T47D (cell line): ENCODE measurements around the gene BRD1.

Source experiments
- DNase-seq, 2 experiments: peaks; one replicate each; pipeline versions ENCODE4 v3.0.0 to v3.0.0-alpha.2; 2011 to 2012; ENCODE audit warnings: low read depth in 1 of 2, low spot score in 1 of 2
- JUND ChIP-seq: IDR thresholded peaks from 2 replicates; pipeline ENCODE4 v1.6.1; 2012; ENCODE audit warnings: low read depth
- in situ Hi-C: cut with HindIII; loops from 2 replicates; pipeline ENCODE4 v1.10.0; 2016; ENCODE audit warnings: low sequenced_read_pairs, low pct_unique_long_range_greater_than_20kb

BRD1 gene

DNA sequence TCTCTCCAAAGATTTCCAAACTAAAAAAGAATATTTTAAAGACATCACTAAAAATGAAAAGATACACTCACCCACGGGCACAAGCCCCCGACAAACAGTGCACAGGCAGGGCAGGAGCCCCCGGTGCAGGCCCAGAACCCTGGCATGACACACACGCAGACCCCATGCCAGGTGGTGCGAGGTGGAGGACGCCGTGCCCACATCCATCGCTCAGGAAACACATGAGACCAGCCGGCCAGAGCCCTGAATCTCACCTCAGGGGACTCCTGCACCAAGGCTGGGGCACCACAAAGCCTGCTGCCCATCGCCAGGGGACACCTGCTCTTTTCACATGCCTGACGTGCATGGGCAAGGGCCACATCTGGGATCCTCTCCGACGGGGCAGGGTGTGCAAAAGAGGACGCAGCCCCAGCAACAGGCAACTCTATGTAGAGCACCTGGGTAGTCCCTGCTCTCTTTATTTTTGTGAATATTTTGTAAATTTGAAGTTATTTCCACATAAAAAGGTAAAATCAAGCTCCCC lies 13.4 kb downstream of the BRD1 start:
- no peak for TF ChIP-seq JUND
- in situ Hi-C loops = no loop called here
- no peak for DNase-seq

DNA sequence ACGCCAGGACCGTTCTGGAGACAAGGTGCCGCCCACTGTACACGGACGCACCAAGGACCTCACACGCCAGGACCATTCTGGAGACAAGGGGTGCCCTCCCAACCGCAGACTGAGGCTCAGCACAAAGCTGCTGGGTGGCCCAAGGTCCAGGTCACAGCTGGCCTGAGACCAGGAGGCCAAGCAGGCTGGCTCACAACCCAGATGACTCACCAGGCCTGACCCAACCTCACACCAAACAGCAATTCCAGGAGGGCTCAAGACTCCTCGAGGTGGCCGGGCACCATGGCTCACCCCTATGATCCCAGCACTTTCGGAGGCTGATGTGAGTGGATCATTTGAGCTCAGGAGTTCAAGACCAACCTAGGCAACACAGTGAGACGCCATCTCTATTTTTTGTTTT lies 14.8 kb downstream of the BRD1 start:
- no peak for TF ChIP-seq JUND
- DNase-seq = no peak
- in situ Hi-C loops = no loop called here

GRCh38 chr22:49811020-49811791 lies 16.5 kb downstream of the BRD1 start:
- in situ Hi-C loops = no loop called here
- TF ChIP-seq JUND = no peak

GRCh38 chr22:49810363-49811019 lies 17.2 kb downstream of the BRD1 start:
- in situ Hi-C loops = no loop called here
- no peak for DNase-seq
- no peak for TF ChIP-seq JUND

More at GRCh38 chr22:49811020-49811791, 16.5 kb downstream of the BRD1 start:
- DNase-seq = no peak

DNA sequence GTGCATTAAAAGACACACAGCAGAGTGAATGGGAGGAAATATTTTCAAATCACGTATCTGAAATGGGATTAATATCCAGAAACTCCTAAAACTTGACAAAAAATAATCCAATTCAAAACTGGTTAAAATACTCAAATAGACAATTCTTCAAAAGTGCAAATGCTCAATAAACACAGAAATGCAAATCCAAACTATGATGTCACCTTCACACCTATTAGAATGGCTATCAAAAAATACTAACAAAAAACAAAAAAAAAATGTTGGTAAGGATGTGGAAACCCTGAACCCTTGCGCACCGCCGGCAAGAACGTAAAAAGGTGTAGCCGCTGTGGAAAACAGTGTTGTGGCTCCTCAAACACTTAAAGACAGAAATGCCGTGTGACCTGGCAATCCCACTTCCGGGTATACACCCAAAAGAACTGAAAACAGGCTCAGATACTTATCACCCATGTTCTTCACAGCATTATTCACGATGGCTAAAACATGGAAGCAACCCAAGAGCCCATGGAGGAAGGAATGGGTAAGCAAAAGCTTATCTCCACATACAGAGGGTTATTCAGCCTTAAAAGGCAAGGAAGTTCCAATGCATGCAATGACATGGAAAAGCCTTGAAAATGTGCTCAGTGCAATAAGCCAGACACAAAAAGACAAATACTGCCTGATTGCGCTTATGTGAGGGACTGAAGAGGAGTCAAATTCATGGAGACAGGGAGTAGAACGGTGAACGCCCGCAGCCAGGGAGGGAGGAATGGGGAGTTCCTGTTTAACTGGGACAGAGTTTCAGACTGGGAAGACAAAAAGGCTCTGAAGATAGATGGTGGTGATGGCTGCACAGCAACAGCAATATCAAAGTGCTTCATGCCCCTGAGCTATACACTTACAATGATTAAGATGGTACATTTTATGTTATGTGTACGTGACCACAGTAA lies 19.6 kb downstream of the BRD1 start:
- in situ Hi-C loops = no loop called here
- no peak for DNase-seq
- TF ChIP-seq JUND = no peak

DNA sequence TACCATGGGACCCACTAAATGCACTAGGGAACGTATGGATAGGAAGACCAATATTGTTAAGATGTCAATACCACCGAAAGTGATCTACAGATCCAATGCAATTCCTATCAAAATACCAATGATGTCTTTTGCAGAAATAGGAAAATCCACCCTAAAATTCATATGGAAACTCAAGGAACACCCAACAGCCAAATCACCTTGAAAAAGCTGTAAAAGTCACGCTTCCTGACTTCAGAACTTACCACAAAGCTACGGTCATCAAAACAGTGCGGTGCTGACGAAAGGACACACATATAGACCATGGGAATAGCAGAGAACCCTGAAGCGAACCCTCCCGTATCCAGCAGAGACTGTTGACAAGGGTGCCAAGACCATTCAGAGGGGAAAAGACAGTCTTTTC lies 20.5 kb downstream of the BRD1 start:
- in situ Hi-C loops = no loop called here
- no peak for TF ChIP-seq JUND
- DNase-seq = no peak

DNA sequence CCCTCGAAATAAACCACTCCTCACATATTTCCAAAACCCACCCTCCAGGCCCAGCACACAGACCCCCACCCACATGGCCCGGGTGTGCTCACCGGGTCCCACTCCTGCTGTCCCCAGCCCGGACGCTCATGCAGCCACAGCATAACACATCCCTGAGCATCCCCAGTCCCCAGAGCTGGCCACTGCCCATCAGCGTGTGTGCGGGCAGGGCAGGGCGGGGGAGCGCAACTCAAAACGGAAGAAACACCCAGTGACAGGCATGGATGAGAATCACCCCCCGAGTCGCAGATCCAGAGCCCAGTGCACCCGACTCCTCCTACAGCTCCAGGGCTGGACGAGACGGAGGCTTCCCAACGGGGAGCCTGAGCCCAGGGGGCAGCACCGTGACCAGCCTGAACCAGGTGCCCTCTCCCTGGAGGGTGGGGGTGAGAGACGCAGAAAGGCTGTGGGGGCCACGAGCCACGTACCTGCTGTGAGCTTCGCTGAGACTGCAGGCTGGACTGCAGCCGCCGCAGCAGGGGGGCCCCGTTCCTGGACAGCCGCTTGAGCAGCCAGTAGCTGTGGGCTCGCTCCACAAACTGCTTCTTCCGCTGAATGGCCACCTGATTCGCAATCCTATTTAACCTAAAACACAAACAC lies 23.8 kb downstream of the BRD1 start:
- TF ChIP-seq JUND = no peak
- DNase-seq = no peak
- in situ Hi-C loops = no loop called here

DNA sequence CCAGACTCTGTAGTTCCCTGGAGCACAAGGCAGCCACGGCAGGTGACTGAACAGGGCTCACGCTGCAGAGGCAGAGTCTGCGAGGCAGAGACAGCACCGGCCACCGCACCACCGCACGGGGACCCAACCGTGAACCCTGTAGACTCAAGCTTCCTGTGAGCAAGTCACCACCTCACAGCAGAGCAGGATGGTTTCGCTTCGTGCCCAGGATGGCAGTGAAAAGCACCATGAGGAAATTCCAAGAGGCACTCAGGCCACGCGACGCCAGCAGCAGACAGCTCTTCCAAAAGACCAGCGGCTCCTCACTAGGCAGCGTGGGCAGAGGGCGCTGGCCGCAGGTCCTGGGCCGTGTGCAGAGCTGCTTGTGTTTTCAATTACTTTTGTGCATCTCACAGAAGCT lies 24.5 kb downstream of the BRD1 start:
- in situ Hi-C loops = no loop called here
- no peak for DNase-seq
- TF ChIP-seq JUND = no peak

DNA sequence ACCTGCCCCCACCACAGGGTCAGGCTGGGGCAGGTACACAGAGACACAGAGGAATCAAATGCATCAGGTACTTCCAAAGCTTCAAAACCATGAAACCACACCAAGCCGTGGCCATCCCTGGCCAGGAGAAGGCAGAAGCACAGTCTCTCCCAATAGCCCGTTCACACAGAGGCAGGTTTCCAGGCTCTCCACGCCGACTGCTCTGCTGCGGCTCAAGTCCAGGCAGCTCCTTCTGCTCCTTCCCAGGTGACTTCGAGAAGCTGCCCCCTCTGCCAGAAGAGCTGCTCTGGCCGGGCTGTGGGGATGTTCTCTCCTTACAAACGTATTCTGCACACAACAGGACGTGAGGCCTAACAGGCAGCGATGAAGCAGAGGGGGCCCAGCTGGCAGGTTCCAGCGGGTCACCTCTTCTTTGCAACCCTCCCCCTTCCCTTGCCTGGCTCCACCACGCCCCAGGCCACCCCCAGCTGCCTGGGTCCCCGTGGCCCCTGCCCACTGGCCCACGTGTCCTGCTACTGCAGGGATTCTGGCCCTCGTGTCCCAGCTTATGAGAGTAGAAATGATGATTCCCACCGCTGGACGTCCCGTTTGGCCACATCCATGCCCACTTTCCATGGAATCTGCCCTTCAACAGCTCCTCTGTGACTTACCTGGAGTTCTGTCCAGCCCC lies 26.1 kb downstream of the BRD1 start:
- in situ Hi-C loops = no loop called here
- TF ChIP-seq JUND = no peak
- no peak for DNase-seq

DNA sequence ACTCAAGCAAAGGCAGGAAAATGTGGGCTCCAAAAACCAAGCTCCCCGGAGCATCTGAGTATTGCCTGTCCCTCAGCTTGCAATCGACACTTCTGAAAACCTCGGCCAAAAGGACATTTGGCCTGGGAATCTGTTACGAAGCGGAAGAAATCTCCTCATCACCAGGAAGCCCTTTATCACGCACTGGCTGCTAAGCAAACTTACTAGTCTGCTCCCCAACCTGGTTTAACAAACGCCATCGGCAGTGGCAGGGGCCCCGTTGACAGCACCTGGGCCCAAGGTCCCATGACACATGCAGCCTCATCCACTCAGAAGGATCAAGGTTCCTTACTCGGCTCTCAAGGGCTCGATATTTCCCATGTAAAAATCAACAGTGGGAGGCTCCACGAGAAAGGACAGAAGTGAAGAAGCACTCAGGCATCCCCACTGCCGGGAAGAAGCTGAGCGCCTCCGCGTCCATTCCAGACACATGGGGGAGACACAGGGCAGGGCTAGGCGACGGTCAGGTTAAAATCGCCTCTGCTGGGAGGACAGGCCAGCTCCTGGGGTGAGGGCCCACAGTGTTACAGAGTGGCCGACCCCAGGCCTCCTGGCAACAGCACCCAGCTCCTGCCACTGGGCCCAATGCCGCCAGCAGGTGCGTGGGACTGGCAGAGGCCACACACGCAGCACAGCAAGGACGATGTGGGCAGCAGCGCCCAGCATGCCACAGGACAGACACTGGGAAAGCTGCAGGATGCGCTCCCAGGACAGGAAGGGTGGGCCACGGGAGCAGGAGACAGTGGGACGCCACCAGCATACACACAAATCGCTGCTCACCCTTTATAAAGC lies 27.1 kb downstream of the BRD1 start:
- in situ Hi-C loops = no loop called here
- no peak for TF ChIP-seq JUND
- DNase-seq = no peak

DNA sequence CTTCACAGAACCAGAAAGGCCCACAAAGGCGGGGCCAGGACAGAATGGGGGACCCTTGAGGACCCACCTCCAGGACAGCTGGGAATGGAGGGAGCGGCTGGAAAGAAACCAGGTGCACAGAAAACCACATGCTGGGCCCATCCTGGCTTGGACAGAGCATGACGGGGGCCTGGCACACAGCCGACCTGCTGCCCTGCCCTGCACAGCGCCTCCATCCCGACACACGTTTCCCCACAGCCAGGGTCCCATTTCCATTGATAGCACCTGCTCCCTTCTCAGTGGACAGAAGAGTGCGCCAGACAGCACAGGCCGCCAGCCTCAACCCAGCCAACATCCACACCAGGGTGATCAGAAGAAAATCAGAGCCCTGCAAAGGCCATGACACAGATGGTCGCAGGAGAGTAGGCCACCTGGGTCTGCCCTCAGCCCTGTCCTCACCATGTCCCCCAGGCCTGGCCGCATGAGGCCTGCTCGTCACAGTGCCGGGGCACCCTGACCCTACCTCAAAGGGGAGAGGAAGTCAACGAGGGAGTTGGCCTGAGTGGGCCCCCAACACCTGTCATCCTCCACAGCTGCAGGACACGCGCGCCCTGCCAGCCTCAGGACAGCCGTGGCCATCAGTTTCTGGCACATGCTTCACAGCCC lies 28.1 kb downstream of the BRD1 start:
- in situ Hi-C loops = no loop called here
- DNase-seq = no peak
- no peak for TF ChIP-seq JUND
